ENCODE data around the gene SAMD3. TPM values are rescaled to one million over a fixed set of nuclear protein-coding genes. Genes with fewer than 3 reads are reported as not detected.

Gene SAMD3
- total and polyA plus RNA-seq, 4 donors = 0.08 to 4.3 (median 1.2) TPM

DNA sequence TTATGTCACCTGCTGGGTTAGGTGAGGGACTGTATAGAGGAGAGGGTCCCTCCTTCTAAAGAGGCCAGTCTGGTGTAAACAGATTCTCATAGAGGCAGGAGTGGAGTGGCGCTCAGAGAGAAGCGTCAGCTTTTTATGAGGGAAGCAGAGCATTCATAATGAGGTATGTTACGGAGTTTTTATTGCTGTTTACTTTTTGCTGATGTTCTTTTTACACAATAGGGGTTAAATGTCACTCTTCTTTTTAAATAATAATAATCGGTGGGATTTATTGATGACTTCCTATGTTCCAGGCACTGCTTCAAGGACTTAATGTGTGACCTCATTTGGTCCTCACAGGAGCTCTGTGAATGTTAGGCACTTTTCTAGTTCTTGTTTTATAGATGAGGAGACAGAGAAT is 124.4 kb downstream of the SAMD3 start:
- H3K4me1 ChIP-seq (ENCODE audit: control insufficient read depth in 4 of 4, insufficient read depth in 4 of 4, low read length in 3 of 4) = no peaks in the 10 kb centered on the region
- 80% methylated on average over 4 of the region's 4 CpGs for WGBS
- no peak overlapping the region for H3K27ac ChIP-seq (ENCODE audit: low read depth in 1 of 2, low read length in 2 of 2)
- no peak overlapping the region for H3K4me3 ChIP-seq (ENCODE audit: low read depth in 1 of 3, low read length in 3 of 3)
- H3K9me3 ChIP-seq (ENCODE audit: control insufficient read depth in 4 of 4, low read length in 3 of 4) = no peaks in the 10 kb centered on the region
- peaks cover 0 to 7% (median 3%) of the 10 kb centered on the region in 4 donors for H3K36me3 ChIP-seq (ENCODE audit: control insufficient read depth in 4 of 4, insufficient read depth in 3 of 4, low read depth in 1 of 4, low read length in 3 of 4)
- no peak for DNase-seq (ENCODE audit: low spot score)
- no peak overlapping the region for H3K9ac ChIP-seq (ENCODE audit: low read depth in 1 of 2, low read length in 2 of 2)
- no peak for TF ChIP-seq REST (IDR thresholded peaks at IDR 0.05)
- TF ChIP-seq RAD21 (IDR thresholded peaks at IDR 0.05) = no peak
- TF ChIP-seq YY1 (IDR thresholded peaks at IDR 0.05) = no peak
- no peak for TF ChIP-seq SP1 (IDR thresholded peaks at IDR 0.05)
- no peak for TF ChIP-seq CTCF (IDR thresholded peaks at IDR 0.05; ENCODE audit: low read depth, low read length, missing input control)
- TF ChIP-seq FOXA1 (IDR thresholded peaks at IDR 0.05) = no peak
- no peak for TF ChIP-seq FOXA2 (IDR thresholded peaks at IDR 0.05)
- TF ChIP-seq RXRA (IDR thresholded peaks at IDR 0.05) = no peak
- TF ChIP-seq, protein P1, sequence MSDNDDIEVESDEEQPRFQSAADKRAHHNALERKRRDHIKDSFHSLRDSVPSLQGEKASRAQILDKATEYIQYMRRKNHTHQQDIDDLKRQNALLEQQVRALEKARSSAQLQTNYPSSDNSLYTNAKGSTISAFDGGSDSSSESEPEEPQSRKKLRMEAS (IDR thresholded peaks at IDR 0.05) = no peak
- no peak for TF ChIP-seq GABPA (IDR thresholded peaks at IDR 0.05 in 1 of 2, conservative IDR thresholded peaks at IDR 0.05 in 1 of 2)
- TF ChIP-seq TAF1 (conservative IDR thresholded peaks at IDR 0.05) = no peak
- TF ChIP-seq ATF3 (IDR thresholded peaks at IDR 0.05) = no peak
- no peak for TF ChIP-seq HNF4A (conservative IDR thresholded peaks at IDR 0.05)
- no peak for TF ChIP-seq ZBTB33 (IDR thresholded peaks at IDR 0.05)
- H3K27me3 ChIP-seq (ENCODE audit: control insufficient read depth in 4 of 4, insufficient read depth in 4 of 4, low read length in 3 of 4) = no peaks in the 10 kb centered on the region

Other genes starting within 250 kb of the SAMD3 start
- gene L3MBTL3, start 204.4 kb downstream of the SAMD3 start, total RNA-seq = 1 to 10 TPM; 4.6 to 9.2 TPM
- 1 to 10 TPM; 1.9 to 2.9 TPM for gene L3MBTL3, start 204.4 kb downstream of the SAMD3 start, polyA plus RNA-seq
- under 1 TPM; 0.08 to 0.33 TPM for gene TMEM200A, start 143.1 kb upstream of the SAMD3 start, total RNA-seq
- under 1 TPM; 0.08 to 0.10 TPM for gene TMEM200A, start 143.1 kb upstream of the SAMD3 start, polyA plus RNA-seq